D341Med (cell line): ENCODE results near the gene ZFYVE1.

Source experiments
- DNase-seq: peaks from one replicate; pipeline ENCODE4 v3.0.0; 2012; ENCODE audit warnings: low spot score

The ZFYVE1 gene

GRCh38 chr14:72920008-72920407 lies 106.9 kb downstream of the ZFYVE1 start:
- no peak for DNase-seq
